Parathyroid adenoma (tissue), 2 donors: ENCODE measurements around the gene COX19.

Experiments used
- H2AFZ ChIP-seq: fragments of 300-600 bp; sonication (generic); one replicate; pipeline ENCODE4 v1.7.0; 2017; ENCODE audit warnings: antibody characterized with exemption, mild to moderate bottlenecking
- H3K27ac ChIP-seq: fragments of 300-600 bp; sonication (generic); one replicate; pipeline ENCODE4 v1.7.0; 2017
- H3K27me3 ChIP-seq: fragments of 300-600 bp; sonication (generic); one replicate; pipeline ENCODE4 v1.7.0; 2017; ENCODE audit warnings: low read length; ENCODE audit not compliant: control insufficient read depth, insufficient read depth
- H3K36me3 ChIP-seq: fragments of 300-600 bp; sonication (generic); one replicate; pipeline ENCODE4 v1.7.0; 2017; ENCODE audit warnings: low read length; ENCODE audit not compliant: control insufficient read depth, insufficient read depth
- H3K4me1 ChIP-seq: fragments of 300-600 bp; sonication (generic); one replicate; pipeline ENCODE4 v1.7.0; 2017; ENCODE audit warnings: control low read depth
- H3K4me2 ChIP-seq: fragments of 300-600 bp; sonication (generic); one replicate; pipeline ENCODE4 v1.7.0; 2017; ENCODE audit warnings: low read length
- H3K4me3 ChIP-seq: fragments of 300-600 bp; sonication (generic); one replicate; pipeline ENCODE4 v1.7.0; 2017; ENCODE audit warnings: low read depth, low read length
- H3K79me2 ChIP-seq: fragments of 300-600 bp; sonication (generic); one replicate; pipeline ENCODE4 v1.7.0; 2017; ENCODE audit warnings: control low read depth
- H3K9ac ChIP-seq: fragments of 300-600 bp; sonication (generic); one replicate; pipeline ENCODE4 v1.7.0; 2017; ENCODE audit warnings: mild to moderate bottlenecking
- H3K9me3 ChIP-seq: fragments of 300-600 bp; sonication (generic); one replicate; pipeline ENCODE4 v1.7.0; 2017; ENCODE audit warnings: low read length; ENCODE audit not compliant: control insufficient read depth
- CTCF ChIP-seq: fragments of 300-600 bp; sonication (generic); IDR thresholded peaks from one replicate; pipeline ENCODE4 v1.7.0; 2017; ENCODE audit warnings: antibody characterized with exemption, mild to moderate bottlenecking
- donor health status: primary hyperparathyroidism.

The COX19 gene

GRCh38 chr7:981793-982510 lies 6.6 kb upstream of the COX19 start:
- Histone ChIP-seq H3K79me2 (no peaks in the 10 kb centered on the region), H3K9ac (no peak overlapping the region), H3K4me3 (no peak overlapping the region), H2AFZ (no peak overlapping the region), H3K4me1 (no peaks in the 10 kb centered on the region), H3K27me3 (no peaks in the 10 kb centered on the region), H3K4me2 (no peak overlapping the region), H3K27ac (no peak overlapping the region), H3K36me3 (no peaks in the 10 kb centered on the region), H3K9me3 (no peaks in the 10 kb centered on the region)
- no peak for TF ChIP-seq CTCF

- Histone ChIP-seq H3K79me2 (no peaks in the 10 kb centered on the region), H3K4me1 (no peaks in the 10 kb centered on the region), H3K27ac (no peak overlapping the region), H3K4me3 (no peak overlapping the region), H3K36me3 (no peaks in the 10 kb centered on the region), H3K27me3 (no peaks in the 10 kb centered on the region), H3K9ac (no peak overlapping the region), H3K4me2 (no peak overlapping the region), H2AFZ (no peak overlapping the region), H3K9me3 (no peaks in the 10 kb centered on the region)
- no peak for TF ChIP-seq CTCF
Observed at GRCh38 chr7:979886-980571, 4.7 kb upstream of the COX19 start.

- Histone ChIP-seq H3K27ac (no peak overlapping the region), H3K79me2 (no peaks in the 10 kb centered on the region), H3K36me3 (no peaks in the 10 kb centered on the region), H2AFZ (no peak overlapping the region), H3K4me2 (no peak overlapping the region), H3K4me1 (no peaks in the 10 kb centered on the region), H3K9ac (no peak overlapping the region), H3K4me3 (no peak overlapping the region), H3K27me3 (no peaks in the 10 kb centered on the region), H3K9me3 (no peaks in the 10 kb centered on the region)
- TF ChIP-seq CTCF = no peak
Observed at GRCh38 chr7:979151-979550, 3.8 kb upstream of the COX19 start.

- no peak overlapping the region for H2AFZ ChIP-seq
- H3K79me2 ChIP-seq = no peaks in the 10 kb centered on the region
- peaks cover 3% of the 10 kb centered on the region for H3K4me1 ChIP-seq
- H3K4me2 ChIP-seq = no peak overlapping the region
- H3K27ac ChIP-seq = no peak overlapping the region
- TF ChIP-seq CTCF = no peak
- H3K4me3 ChIP-seq = no peak overlapping the region
- H3K9me3 ChIP-seq = no peaks in the 10 kb centered on the region
- no peaks in the 10 kb centered on the region for H3K27me3 ChIP-seq
- no peak overlapping the region for H3K9ac ChIP-seq
- H3K36me3 ChIP-seq = no peaks in the 10 kb centered on the region
Observed at GRCh38 chr7:978416-979091, 3.2 kb upstream of the COX19 start.
